HL-60 (cell line): ENCODE data around the gene ANGEL2.
A peak's percentile ranks its signal among the peaks of the same experiment; 100 is the strongest.

Source experiments
- DNase-seq, 2 experiments: peaks; one replicate each; pipeline ENCODE4 v3.0.0-alpha.2; 2010 to 2020; ENCODE audit warnings: low read depth in 1 of 2, low spot score in 1 of 2
- H3K27ac ChIP-seq: fragments of 250-450 bp; sonication (Bioruptor Pico); replicated peaks from 2 replicates; pipeline ENCODE4 v1.5.1; 2020; ENCODE audit warnings: mild to moderate bottlenecking, moderate library complexity
- H3K27me3 ChIP-seq: fragments of 250-450 bp; sonication (Bioruptor Pico); 2 replicates; pipeline ENCODE4 v1.5.1; 2021; ENCODE audit warnings: mild to moderate bottlenecking, moderate library complexity; ENCODE audit not compliant: insufficient read depth, poor library complexity, severe bottlenecking
- H3K4me3 ChIP-seq: replicated peaks from 2 replicates; pipeline ENCODE4 v1.5.1; 2011; ENCODE audit warnings: mild to moderate bottlenecking, control low read depth, low read length; ENCODE audit not compliant: insufficient read depth
- GABPA ChIP-seq: IDR thresholded peaks from 2 replicates; pipeline ENCODE4 v1.6.1; 2012; ENCODE audit warnings: low read depth
- POLR2AphosphoS5 ChIP-seq: IDR thresholded peaks from 2 replicates; pipeline ENCODE4 v1.6.1; 2012; ENCODE audit warnings: low read depth
- SPI1 ChIP-seq: IDR thresholded peaks from 2 replicates; pipeline ENCODE4 v1.6.1; 2012; ENCODE audit warnings: low read depth, mild to moderate bottlenecking, borderline replicate concordance
- TF ChIP-seq, protein P1 (sequence below): IDR thresholded peaks from one replicate; pipeline ENCODE4 v1.5.1; 2011; ENCODE audit warnings: low read length, control low read depth, inconsistent platforms; ENCODE audit not compliant: insufficient read depth
- TF ChIP-seq, protein P2 (sequence below): IDR thresholded peaks from 2 replicates; pipeline ENCODE4 v1.6.1; 2012; ENCODE audit warnings: low read depth; ENCODE audit not compliant: insufficient replicate concordance

The ANGEL2 gene

DNA sequence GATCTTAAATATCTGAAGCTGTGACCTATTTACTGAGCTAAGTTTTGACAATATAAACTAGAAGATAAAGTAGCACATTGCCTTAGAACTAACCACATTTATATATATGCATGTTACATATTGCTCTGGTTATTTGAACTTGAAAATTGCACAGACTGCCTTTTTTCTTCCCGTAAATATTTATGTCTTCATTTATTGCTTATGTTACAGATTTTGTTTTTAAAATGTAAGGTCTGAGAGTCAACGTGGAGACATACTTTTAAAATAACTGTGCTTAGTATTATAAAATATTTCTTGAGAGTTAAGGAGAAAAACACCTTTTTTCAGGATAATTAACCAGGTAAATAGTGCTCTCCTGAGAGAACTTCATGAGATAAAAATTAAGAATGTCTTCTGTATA, 38.5 kb upstream of the ANGEL2 start:
- Histone ChIP-seq H3K27ac (peak overlapping the region; percentile 62), H3K27me3 (no peaks in the 10 kb centered on the region), H3K4me3 (no peak overlapping the region)
- DNase-seq, result no peak
- TF ChIP-seq POLR2AphosphoS5 (no peak), SPI1 (no peak), GABPA (no peak)
- TF ChIP-seq, protein P1, sequence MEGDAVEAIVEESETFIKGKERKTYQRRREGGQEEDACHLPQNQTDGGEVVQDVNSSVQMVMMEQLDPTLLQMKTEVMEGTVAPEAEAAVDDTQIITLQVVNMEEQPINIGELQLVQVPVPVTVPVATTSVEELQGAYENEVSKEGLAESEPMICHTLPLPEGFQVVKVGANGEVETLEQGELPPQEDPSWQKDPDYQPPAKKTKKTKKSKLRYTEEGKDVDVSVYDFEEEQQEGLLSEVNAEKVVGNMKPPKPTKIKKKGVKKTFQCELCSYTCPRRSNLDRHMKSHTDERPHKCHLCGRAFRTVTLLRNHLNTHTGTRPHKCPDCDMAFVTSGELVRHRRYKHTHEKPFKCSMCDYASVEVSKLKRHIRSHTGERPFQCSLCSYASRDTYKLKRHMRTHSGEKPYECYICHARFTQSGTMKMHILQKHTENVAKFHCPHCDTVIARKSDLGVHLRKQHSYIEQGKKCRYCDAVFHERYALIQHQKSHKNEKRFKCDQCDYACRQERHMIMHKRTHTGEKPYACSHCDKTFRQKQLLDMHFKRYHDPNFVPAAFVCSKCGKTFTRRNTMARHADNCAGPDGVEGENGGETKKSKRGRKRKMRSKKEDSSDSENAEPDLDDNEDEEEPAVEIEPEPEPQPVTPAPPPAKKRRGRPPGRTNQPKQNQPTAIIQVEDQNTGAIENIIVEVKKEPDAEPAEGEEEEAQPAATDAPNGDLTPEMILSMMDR, result no peak
- TF ChIP-seq, protein P2, sequence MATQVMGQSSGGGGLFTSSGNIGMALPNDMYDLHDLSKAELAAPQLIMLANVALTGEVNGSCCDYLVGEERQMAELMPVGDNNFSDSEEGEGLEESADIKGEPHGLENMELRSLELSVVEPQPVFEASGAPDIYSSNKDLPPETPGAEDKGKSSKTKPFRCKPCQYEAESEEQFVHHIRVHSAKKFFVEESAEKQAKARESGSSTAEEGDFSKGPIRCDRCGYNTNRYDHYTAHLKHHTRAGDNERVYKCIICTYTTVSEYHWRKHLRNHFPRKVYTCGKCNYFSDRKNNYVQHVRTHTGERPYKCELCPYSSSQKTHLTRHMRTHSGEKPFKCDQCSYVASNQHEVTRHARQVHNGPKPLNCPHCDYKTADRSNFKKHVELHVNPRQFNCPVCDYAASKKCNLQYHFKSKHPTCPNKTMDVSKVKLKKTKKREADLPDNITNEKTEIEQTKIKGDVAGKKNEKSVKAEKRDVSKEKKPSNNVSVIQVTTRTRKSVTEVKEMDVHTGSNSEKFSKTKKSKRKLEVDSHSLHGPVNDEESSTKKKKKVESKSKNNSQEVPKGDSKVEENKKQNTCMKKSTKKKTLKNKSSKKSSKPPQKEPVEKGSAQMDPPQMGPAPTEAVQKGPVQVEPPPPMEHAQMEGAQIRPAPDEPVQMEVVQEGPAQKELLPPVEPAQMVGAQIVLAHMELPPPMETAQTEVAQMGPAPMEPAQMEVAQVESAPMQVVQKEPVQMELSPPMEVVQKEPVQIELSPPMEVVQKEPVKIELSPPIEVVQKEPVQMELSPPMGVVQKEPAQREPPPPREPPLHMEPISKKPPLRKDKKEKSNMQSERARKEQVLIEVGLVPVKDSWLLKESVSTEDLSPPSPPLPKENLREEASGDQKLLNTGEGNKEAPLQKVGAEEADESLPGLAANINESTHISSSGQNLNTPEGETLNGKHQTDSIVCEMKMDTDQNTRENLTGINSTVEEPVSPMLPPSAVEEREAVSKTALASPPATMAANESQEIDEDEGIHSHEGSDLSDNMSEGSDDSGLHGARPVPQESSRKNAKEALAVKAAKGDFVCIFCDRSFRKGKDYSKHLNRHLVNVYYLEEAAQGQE, result no peak

DNA sequence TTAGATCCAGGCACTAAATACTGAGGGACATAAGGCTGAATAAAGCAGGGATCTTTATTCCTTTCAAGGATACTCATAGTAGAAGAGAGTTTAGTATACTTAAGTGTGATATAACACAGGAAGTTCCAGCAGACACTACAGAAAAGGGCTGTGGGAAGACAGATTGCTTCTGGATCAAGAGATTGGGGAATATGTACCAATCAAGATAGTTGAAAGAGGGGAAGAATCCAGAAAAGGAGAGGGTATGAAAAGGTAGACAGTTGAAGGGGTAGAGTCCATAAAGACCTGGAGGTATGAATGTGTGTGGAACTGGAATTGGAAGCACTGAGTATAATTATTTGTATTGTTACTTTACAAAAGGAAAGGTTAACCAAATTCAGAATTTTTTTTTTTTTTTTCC, 37.8 kb upstream of the ANGEL2 start:
- Histone ChIP-seq H3K4me3 (no peak overlapping the region), H3K27me3 (no peaks in the 10 kb centered on the region), H3K27ac (no peak overlapping the region)
- no peak for DNase-seq
- TF ChIP-seq, protein P1, result no peak
- TF ChIP-seq, protein P2, result no peak
- TF ChIP-seq POLR2AphosphoS5 (no peak), GABPA (no peak), SPI1 (no peak)

DNA sequence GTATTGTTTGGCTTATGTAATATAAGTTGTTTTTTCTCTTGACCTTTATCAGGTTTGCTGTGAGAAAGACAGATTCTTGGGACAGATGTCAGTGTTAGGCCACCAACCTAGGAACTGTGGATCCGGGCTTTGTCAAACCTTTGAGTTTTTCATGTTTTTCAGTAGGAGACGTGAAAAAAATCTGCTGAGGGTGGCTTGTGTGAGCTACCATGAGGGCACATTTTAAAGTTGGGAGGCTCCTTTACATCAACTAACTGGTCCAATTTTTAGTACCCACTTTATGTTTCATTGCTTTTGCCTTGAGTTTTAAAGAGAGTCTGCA, 36.2 kb upstream of the ANGEL2 start:
- Histone ChIP-seq H3K27me3 (no peaks in the 10 kb centered on the region), H3K27ac (peak overlapping the region; percentile 75), H3K4me3 (peak overlapping the region; percentile 100)
- no peak for DNase-seq
- TF ChIP-seq POLR2AphosphoS5 (no peak), GABPA (no peak), SPI1 (no peak)
- TF ChIP-seq, protein P2, result no peak
- TF ChIP-seq, protein P1, result no peak
